ENCODE measurements around the gene SMAD3.

GRCh38 chr15:67118808-67119207, 53.4 kb downstream of the SMAD3 start:
- TF ChIP-seq EZH2phosphoT487 (IDR thresholded peaks at IDR 0.05; ENCODE audit: insufficient read depth, low read depth) (no peak), EZH2 (IDR thresholded peaks at IDR 0.05; ENCODE audit: insufficient read depth, poor library complexity, severe bottlenecking) (no peak)
